HG03565 (cell line): ENCODE results near the gene MRAP.

Source experiments
- ATAC-seq: cut with Tn5 transposase; IDR thresholded peaks from one replicate; pipeline ENCODE4 v1.9.1; 2021; ENCODE audit warnings: mild to moderate bottlenecking, moderate library complexity; ENCODE audit not compliant: unreplicated experiment

MRAP gene

GRCh38 chr21:32347351-32347750 is 48.7 kb downstream of the MRAP start:
- no peak for ATAC-seq

DNA sequence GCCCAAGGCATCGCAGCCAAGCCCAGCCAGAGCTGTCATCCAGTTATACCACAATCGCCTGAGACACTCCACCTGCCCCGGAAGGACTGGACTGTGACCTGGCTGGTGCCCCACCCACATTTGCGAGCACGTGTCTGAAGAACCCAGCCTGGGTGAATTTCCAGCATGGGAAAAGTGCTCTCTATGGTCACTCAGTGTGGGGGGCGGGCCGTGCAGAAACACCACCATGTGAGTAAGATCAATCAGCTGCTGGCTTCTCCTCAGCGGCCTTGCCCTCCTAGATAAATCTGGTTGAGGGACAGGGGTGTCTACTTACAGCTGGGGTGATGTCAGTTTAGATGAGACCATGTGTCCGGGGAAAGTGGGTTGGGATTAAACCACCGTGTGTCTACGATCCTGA is 49.3 kb downstream of the MRAP start:
- ATAC-seq = no peak

GRCh38 chr21:32348604-32349332 is 50.1 kb downstream of the MRAP start:
- no peak for ATAC-seq

GRCh38 chr21:32349333-32349944 is 50.8 kb downstream of the MRAP start:
- ATAC-seq = no peak

GRCh38 chr21:32350211-32350980 is 51.7 kb downstream of the MRAP start:
- no peak for ATAC-seq

DNA sequence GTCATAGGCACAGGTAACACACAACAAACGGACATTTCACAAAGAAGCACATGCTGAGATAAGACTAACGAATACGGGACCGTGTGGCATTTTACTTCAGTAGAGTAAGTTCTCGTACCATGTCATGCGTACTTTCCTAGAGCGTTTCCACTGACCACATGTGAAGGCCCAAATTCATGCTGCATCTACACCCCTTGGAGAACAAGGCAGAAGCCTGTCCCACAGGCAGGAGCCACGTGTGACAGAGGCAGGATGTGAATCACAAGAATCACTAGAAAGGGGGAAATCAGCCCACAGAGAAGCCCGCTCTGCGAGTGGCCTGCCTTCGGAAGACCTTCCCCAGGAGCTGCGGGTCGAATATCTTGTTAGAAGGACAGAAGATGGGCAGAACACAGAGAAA is 52.3 kb downstream of the MRAP start:
- no peak for ATAC-seq

- no peak for ATAC-seq
Observed at GRCh38 chr21:32351428-32351827, 52.8 kb downstream of the MRAP start.

GRCh38 chr21:32352526-32352925 is 53.9 kb downstream of the MRAP start:
- no peak for ATAC-seq

GRCh38 chr21:32353002-32353711 is 54.5 kb downstream of the MRAP start:
- ATAC-seq = no peak

- no peak for ATAC-seq
Observed at GRCh38 chr21:32356874-32357395, 58.3 kb downstream of the MRAP start.

DNA sequence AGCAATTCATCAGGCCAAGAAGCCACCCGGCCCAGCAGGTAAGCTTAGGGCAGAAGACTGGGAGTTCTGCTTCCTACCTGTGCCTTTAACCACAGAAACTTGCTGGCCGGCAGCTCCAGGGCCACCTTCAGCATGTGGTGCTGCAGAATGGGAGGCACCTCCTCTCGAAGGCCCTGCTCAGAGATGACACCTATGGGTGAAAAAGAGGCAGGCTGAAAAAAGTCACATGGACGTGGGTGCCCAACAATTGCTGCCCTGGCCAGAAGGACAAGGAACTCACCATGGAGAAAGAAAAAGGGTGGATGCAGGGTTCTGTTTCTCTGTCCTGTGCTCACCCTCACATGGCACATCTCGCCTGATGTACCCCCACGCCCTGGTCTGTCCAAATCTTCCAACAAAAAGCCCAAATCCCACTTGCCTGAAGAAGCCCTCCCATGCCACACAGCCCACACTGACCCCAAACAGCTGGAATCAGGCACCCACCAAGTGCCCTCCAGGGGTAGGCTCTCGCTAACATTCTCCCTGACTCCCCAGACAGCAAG is 61.1 kb downstream of the MRAP start:
- no peak for ATAC-seq

GRCh38 chr21:32360401-32360975 is 61.8 kb downstream of the MRAP start:
- no peak for ATAC-seq
